Prostate gland (tissue), 2 donors: ENCODE measurements around the gene PHOX2B.

Source experiments
- POLR2A ChIP-seq: fragments of 450-650 bp; IDR thresholded peaks from one replicate; pipeline ENCODE4 v1.6.1; 2016; ENCODE audit warnings: antibody characterized with exemption, mild to moderate bottlenecking
- POLR2AphosphoS5 ChIP-seq: sonication (generic); formaldehyde crosslinking; IDR thresholded peaks from one replicate; pipeline ENCODE4 v1.6.1; 2017; ENCODE audit warnings: antibody characterized with exemption
- TF ChIP-seq, protein P1 (sequence below), 4 experiments: fragments of 200-600 bp in 2 of 4; fragments of 450-650 bp in 2 of 4; sonication (generic) in 2 of 4; IDR thresholded peaks; 1 replicate in 3 of 4; 2 replicates in 1 of 4; pipeline ENCODE4 v1.5.1; 2016 to 2019; ENCODE audit warnings: antibody characterized with exemption in 4 of 4, mild to moderate bottlenecking in 2 of 4, moderate library complexity in 2 of 4

DNA sequence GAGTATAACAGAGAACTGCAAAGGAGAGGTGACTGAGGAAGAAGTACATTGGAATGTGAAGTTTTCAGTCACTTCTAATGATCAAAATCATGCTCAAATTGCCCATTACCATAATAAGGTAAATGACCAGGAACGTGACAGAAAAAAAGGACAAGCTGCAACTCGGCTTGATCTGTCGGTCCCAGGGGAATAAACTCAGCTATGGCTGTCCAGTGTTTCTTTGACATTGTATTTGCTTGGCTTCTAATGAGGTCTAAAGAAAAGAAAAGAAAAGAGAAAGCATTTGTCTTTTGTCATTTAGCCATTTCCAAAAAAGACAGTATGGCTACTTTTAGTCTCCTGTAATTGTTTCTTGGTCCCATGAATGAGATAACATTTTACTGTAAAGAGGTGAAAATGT is 25.2 kb downstream of the PHOX2B start:
- TF ChIP-seq POLR2A: no peak
- TF ChIP-seq, protein P1, sequence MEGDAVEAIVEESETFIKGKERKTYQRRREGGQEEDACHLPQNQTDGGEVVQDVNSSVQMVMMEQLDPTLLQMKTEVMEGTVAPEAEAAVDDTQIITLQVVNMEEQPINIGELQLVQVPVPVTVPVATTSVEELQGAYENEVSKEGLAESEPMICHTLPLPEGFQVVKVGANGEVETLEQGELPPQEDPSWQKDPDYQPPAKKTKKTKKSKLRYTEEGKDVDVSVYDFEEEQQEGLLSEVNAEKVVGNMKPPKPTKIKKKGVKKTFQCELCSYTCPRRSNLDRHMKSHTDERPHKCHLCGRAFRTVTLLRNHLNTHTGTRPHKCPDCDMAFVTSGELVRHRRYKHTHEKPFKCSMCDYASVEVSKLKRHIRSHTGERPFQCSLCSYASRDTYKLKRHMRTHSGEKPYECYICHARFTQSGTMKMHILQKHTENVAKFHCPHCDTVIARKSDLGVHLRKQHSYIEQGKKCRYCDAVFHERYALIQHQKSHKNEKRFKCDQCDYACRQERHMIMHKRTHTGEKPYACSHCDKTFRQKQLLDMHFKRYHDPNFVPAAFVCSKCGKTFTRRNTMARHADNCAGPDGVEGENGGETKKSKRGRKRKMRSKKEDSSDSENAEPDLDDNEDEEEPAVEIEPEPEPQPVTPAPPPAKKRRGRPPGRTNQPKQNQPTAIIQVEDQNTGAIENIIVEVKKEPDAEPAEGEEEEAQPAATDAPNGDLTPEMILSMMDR (IDR thresholded peaks at IDR 0.05): no peak
- TF ChIP-seq POLR2AphosphoS5: no peak
